Activated B cell treated with CpG ODN at 0.5 μM for 24 hours (primary cell): ENCODE data around the gene ADAT1. TPM values are rescaled to one million over a fixed set of nuclear protein-coding genes. Genes with fewer than 3 reads are reported as not detected.

Source experiments
- ATAC-seq: fragments of 200-7000 bp; cut with Tn5 transposase; one replicate; pipeline ENCODE4 v1.10.0; 2021; ENCODE audit warnings: low read depth, mild to moderate bottlenecking, moderate library complexity
- CTCF ChIA-PET: fragments of 350-600 bp; sonication (Branson Sonifier 250); formaldehyde crosslinking; loops from one replicate; lab custom pipeline; 2021; ENCODE audit warnings: antibody characterized with exemption; lab: Charles Lee
- POLR2A ChIA-PET: fragments of 350-600 bp; sonication (Branson Sonifier 250); formaldehyde crosslinking; loops from one replicate; lab custom pipeline; 2021; ENCODE audit warnings: antibody characterized with exemption; lab: Charles Lee
- DNase-seq: peaks from one replicate; pipeline ENCODE4 v3.0.0; 2022
- H3K27ac Mint-ChIP-seq: one replicate; pipeline ENCODE4 v1.8.0; 2020; ENCODE audit warnings: mixed read lengths
- H3K27me3 Mint-ChIP-seq: one replicate; pipeline ENCODE4 v1.8.0; 2021; ENCODE audit warnings: mixed read lengths
- H3K36me3 Mint-ChIP-seq: one replicate; pipeline ENCODE4 v1.8.0; 2021; ENCODE audit warnings: low read depth, mixed read lengths
- H3K4me1 Mint-ChIP-seq: one replicate; pipeline ENCODE4 v1.8.0; 2021; ENCODE audit warnings: mixed read lengths
- H3K4me3 Mint-ChIP-seq: one replicate; pipeline ENCODE4 v1.8.0; 2020; ENCODE audit warnings: mild to moderate bottlenecking, mixed read lengths
- H3K9me3 Mint-ChIP-seq: one replicate; pipeline ENCODE4 v1.8.0; 2020; ENCODE audit warnings: mixed read lengths
- CTCF ChIP-seq: fragments of 200-600 bp; IDR thresholded peaks from one replicate; pipeline ENCODE4 v1.8.0; 2022; ENCODE audit warnings: antibody characterized with exemption, mild to moderate bottlenecking
- intact Hi-C: fragments of 100-400 bp; cut with micrococcal nuclease; formaldehyde crosslinking; loops from one replicate; pipeline ENCODE4 v1.15.1; 2024
- total RNA-seq: library from RNA; stranded (reverse); gene quantifications from 2 replicates; pipeline ENCODE4 v1.2.3, GENCODE V29; 2022

The ADAT1 gene
- total RNA-seq, 1 donor from 2014 or later = 57.2 TPM

- no peaks in the 10 kb centered on the region for H3K27me3 Mint-ChIP-seq
- ChIA-PET CTCF (interaction anchor here (1.1 kb wide), 1 partner anchor 70 kb away, joined by 3 read pairs; no protein-coding TSS in a partner anchor), POLR2A (no interaction called here)
- no peak overlapping the region for H3K27ac Mint-ChIP-seq
- H3K36me3 Mint-ChIP-seq = peaks cover 22% of the 10 kb centered on the region
- DNase-seq (no peak), ATAC-seq (no peak)
- intact Hi-C loops = no loop called here
- no peaks in the 10 kb centered on the region for H3K9me3 Mint-ChIP-seq
- no peak overlapping the region for H3K4me3 Mint-ChIP-seq
- no peaks in the 10 kb centered on the region for H3K4me1 Mint-ChIP-seq
- no peak for TF ChIP-seq CTCF
Measured at GRCh38 chr16:75590920-75591843, 31.9 kb downstream of the ADAT1 start.

- no peak for ATAC-seq
- no peaks in the 10 kb centered on the region for H3K27me3 Mint-ChIP-seq
- ChIA-PET POLR2A (no interaction called here), CTCF (interaction anchor here (1.2 kb wide), 1 partner anchor 39 kb away, joined by 3 read pairs; no protein-coding TSS in a partner anchor)
- TF ChIP-seq CTCF = no peak
- intact Hi-C loops = no loop called here
- H3K4me3 Mint-ChIP-seq = no peak overlapping the region
- no peak overlapping the region for H3K27ac Mint-ChIP-seq
- H3K36me3 Mint-ChIP-seq = peaks cover 20% of the 10 kb centered on the region
- H3K9me3 Mint-ChIP-seq = no peaks in the 10 kb centered on the region
- H3K4me1 Mint-ChIP-seq = peaks cover 18% of the 10 kb centered on the region
- DNase-seq = no peak
Measured at GRCh38 chr16:75589306-75589705, 33.8 kb downstream of the ADAT1 start.

- intact Hi-C loops = no loop called here
- POLR2A ChIA-PET = no interaction called here
- CTCF ChIA-PET = interaction anchor here (0.9 to 1.2 kb wide), 2 partner anchors 39 to 71 kb away, joined by 3 to 4 read pairs; no protein-coding TSS in a partner anchor
- no peak overlapping the region for H3K4me3 Mint-ChIP-seq
- DNase-seq (no peak), ATAC-seq (no peak)
- no peak overlapping the region for H3K27ac Mint-ChIP-seq
- no peaks in the 10 kb centered on the region for H3K27me3 Mint-ChIP-seq
- TF ChIP-seq CTCF = no peak
- H3K4me1 Mint-ChIP-seq = peaks cover 23% of the 10 kb centered on the region
- H3K36me3 Mint-ChIP-seq = peaks cover 15% of the 10 kb centered on the region
- H3K9me3 Mint-ChIP-seq = no peaks in the 10 kb centered on the region
Measured at GRCh38 chr16:75588716-75589115, 34.4 kb downstream of the ADAT1 start.

GRCh38 chr16:75584108-75584507, 39.0 kb downstream of the ADAT1 start:
- Mint-ChIP-seq H3K36me3 (peaks cover 18% of the 10 kb centered on the region), H3K4me3 (peak overlapping the region; percentile 19), H3K4me1 (peaks cover 54% of the 10 kb centered on the region), H3K9me3 (no peaks in the 10 kb centered on the region), H3K27ac (peak overlapping the region; percentile 65), H3K27me3 (no peaks in the 10 kb centered on the region)
- CTCF ChIA-PET = interaction anchor here (0.7 kb wide), 1 partner anchor 32 kb away, joined by 4 read pairs; no protein-coding TSS in a partner anchor
- DNase-seq (no peak), ATAC-seq (peak; percentile 91)
- POLR2A ChIA-PET = interaction anchor here (0.9 to 1.1 kb wide), 3 partner anchors 11 to 66 kb away, joined by 4 to 5 read pairs (median 4); partner anchors contain the start of gene ADAT1
- TF ChIP-seq CTCF = no peak
- intact Hi-C loops = loop anchor here (1.0 to 2.0 kb wide), 2 partner anchors 13 to 28 kb away; partner anchors contain the start of gene TMEM231
